ENCODE data around the gene RBM18. TPM values are rescaled to one million over a fixed set of nuclear protein-coding genes. Genes with fewer than 3 reads are reported as not detected.

Gene RBM18
- total RNA-seq (9.5 and 11.2 TPM in 2 replicates), polyA plus RNA-seq (18.3 and 25.1 TPM in 2 replicates), polyA minus RNA-seq (ENCODE audit: low replicate concordance) (1.3 and 2.2 TPM in 2 replicates)
- polyA plus RNA-seq (2012): 14.8 and 16.9 TPM in 2 replicates

GRCh38 chr9:122264360-122265148 lies at the start of gene RBM18, which contains the start of gene MRRF:
TSS of gene RBM18 (minus strand) at chr9:122264840. CDS start at chr9:122261492, 3,348 bp downstream.
TSS of gene MRRF (plus strand) at chr9:122264882. CDS start at chr9:122270892, 6,010 bp downstream.
- H3K36me3 ChIP-seq (ENCODE audit: control insufficient read depth, insufficient read depth, low read length): peaks cover 2% of the 10 kb centered on the region
- no peaks in the 10 kb centered on the region for H4K20me1 ChIP-seq (ENCODE audit: control insufficient read depth, extremely low read depth, insufficient read depth, low read length)
- no peaks in the 10 kb centered on the region for H3K9me3 ChIP-seq (ENCODE audit: control insufficient read depth, insufficient read depth, low read depth, low read length)
- H2AFZ ChIP-seq (ENCODE audit: low read length): peak within 1 kb of the TSS; percentile 42
- DNase-seq (ENCODE audit: low read depth in 2 of 2): peak; percentile 89 to 91
- peak within 1 kb of the TSS; percentile 96 for H3K4me2 ChIP-seq (ENCODE audit: extremely low read depth, insufficient read depth, low read length)
- H3K9ac ChIP-seq (ENCODE audit: insufficient read depth, low read length): peak within 1 kb of the TSS; percentile 91
- H3K27ac ChIP-seq (ENCODE audit: insufficient read depth, low read length): peak within 1 kb of the TSS; percentile 85
- peak within 1 kb of the TSS; percentile 86 to 96 (median 88) for H3K4me3 ChIP-seq (replicated peaks in 1 of 4; ENCODE audit: control extremely low read depth in 1 of 4, insufficient read depth in 1 of 4, low read depth in 3 of 4, low read length in 4 of 4)
- no peaks in the 10 kb centered on the region for H3K27me3 ChIP-seq (ENCODE audit: control insufficient read depth, insufficient read depth, low read length)
- H3K4me1 ChIP-seq (ENCODE audit: control insufficient read depth, extremely low read depth, insufficient read depth, low read length): peaks cover 8% of the 10 kb centered on the region
- H3K79me2 ChIP-seq (ENCODE audit: control insufficient read depth, insufficient read depth, low read length): peaks cover 39% of the 10 kb centered on the region
- TF ChIP-seq CTCF (conservative IDR thresholded peaks at IDR 0.05 in 1 of 2, IDR thresholded peaks at IDR 0.05 in 1 of 2; ENCODE audit: low read depth in 1 of 2, low read length in 2 of 2): no peak

GRCh38 chr9:122314165-122314564 lies 49.5 kb upstream of the RBM18 start:
- Histone ChIP-seq H3K9me3 (ENCODE audit: control insufficient read depth, insufficient read depth, low read depth, low read length) (no peaks in the 10 kb centered on the region), H4K20me1 (ENCODE audit: control insufficient read depth, extremely low read depth, insufficient read depth, low read length) (no peaks in the 10 kb centered on the region), H3K79me2 (ENCODE audit: control insufficient read depth, insufficient read depth, low read length) (no peaks in the 10 kb centered on the region), H3K4me1 (ENCODE audit: control insufficient read depth, extremely low read depth, insufficient read depth, low read length) (no peaks in the 10 kb centered on the region), H3K36me3 (ENCODE audit: control insufficient read depth, insufficient read depth, low read length) (peaks cover 1% of the 10 kb centered on the region), H3K27me3 (ENCODE audit: control insufficient read depth, insufficient read depth, low read length) (no peaks in the 10 kb centered on the region), H2AFZ (ENCODE audit: low read length) (no peak overlapping the region), H3K27ac (ENCODE audit: insufficient read depth, low read length) (no peak overlapping the region), H3K9ac (ENCODE audit: insufficient read depth, low read length) (no peak overlapping the region), H3K4me3 (replicated peaks in 1 of 4; ENCODE audit: control extremely low read depth in 1 of 4, insufficient read depth in 1 of 4, low read depth in 3 of 4, low read length in 4 of 4) (no peak overlapping the region), H3K4me2 (ENCODE audit: extremely low read depth, insufficient read depth, low read length) (no peak overlapping the region)
- TF ChIP-seq EZH2 (IDR thresholded peaks at IDR 0.05; ENCODE audit: low read length, missing control alignments) (no peak), CTCF (conservative IDR thresholded peaks at IDR 0.05 in 1 of 2, IDR thresholded peaks at IDR 0.05 in 1 of 2; ENCODE audit: low read depth in 1 of 2, low read length in 2 of 2) (no peak)
- no peak for DNase-seq (ENCODE audit: low read depth in 2 of 2)

GRCh38 chr9:122309861-122310260 lies 45.2 kb upstream of the RBM18 start:
- DNase-seq (ENCODE audit: low read depth in 2 of 2): peak in 1 of 2 donors; percentile 7

More at GRCh38 chr9:122309861-122310260, 45.2 kb upstream of the RBM18 start:
- H3K79me2 ChIP-seq (ENCODE audit: control insufficient read depth, insufficient read depth, low read length): no peaks in the 10 kb centered on the region
- no peaks in the 10 kb centered on the region for H3K4me1 ChIP-seq (ENCODE audit: control insufficient read depth, extremely low read depth, insufficient read depth, low read length)
- no peak overlapping the region for H2AFZ ChIP-seq (ENCODE audit: low read length)
- no peaks in the 10 kb centered on the region for H3K27me3 ChIP-seq (ENCODE audit: control insufficient read depth, insufficient read depth, low read length)
- H3K9ac ChIP-seq (ENCODE audit: insufficient read depth, low read length): no peak overlapping the region
- no peaks in the 10 kb centered on the region for H4K20me1 ChIP-seq (ENCODE audit: control insufficient read depth, extremely low read depth, insufficient read depth, low read length)
- H3K36me3 ChIP-seq (ENCODE audit: control insufficient read depth, insufficient read depth, low read length): peaks cover 4% of the 10 kb centered on the region
- TF ChIP-seq EZH2 (IDR thresholded peaks at IDR 0.05; ENCODE audit: low read length, missing control alignments): no peak
- TF ChIP-seq CTCF (conservative IDR thresholded peaks at IDR 0.05 in 1 of 2, IDR thresholded peaks at IDR 0.05 in 1 of 2; ENCODE audit: low read depth in 1 of 2, low read length in 2 of 2): no peak
- H3K9me3 ChIP-seq (ENCODE audit: control insufficient read depth, insufficient read depth, low read depth, low read length): no peaks in the 10 kb centered on the region
- H3K4me2 ChIP-seq (ENCODE audit: extremely low read depth, insufficient read depth, low read length): no peak overlapping the region
- no peak overlapping the region for H3K27ac ChIP-seq (ENCODE audit: insufficient read depth, low read length)
- H3K4me3 ChIP-seq (replicated peaks in 1 of 4; ENCODE audit: control extremely low read depth in 1 of 4, insufficient read depth in 1 of 4, low read depth in 3 of 4, low read length in 4 of 4): no peak overlapping the region
